PFSK-1 (cell line): Measurements from ENCODE around the gene KRT8.

Source experiments
- POLR2AphosphoS5 ChIP-seq: IDR thresholded peaks from 2 replicates; pipeline ENCODE4 v1.6.1; 2012; ENCODE audit warnings: low read depth, mild to moderate bottlenecking, control low read depth, low read length, moderate library complexity
- SIN3A ChIP-seq: IDR thresholded peaks from 2 replicates; pipeline ENCODE4 v1.6.1; 2012; ENCODE audit warnings: mild to moderate bottlenecking, low read length, moderate library complexity, borderline replicate concordance; ENCODE audit not compliant: insufficient read depth
- TAF1 ChIP-seq: IDR thresholded peaks from 2 replicates; pipeline ENCODE4 v1.6.1; 2012; ENCODE audit warnings: low read length, control low read depth, borderline replicate concordance; ENCODE audit not compliant: insufficient read depth
- TF ChIP-seq, protein P1 (sequence below), 2 experiments: IDR thresholded peaks; 2 replicates each; pipeline versions ENCODE4 v1.6.1 to v1.8.0; 2011 to 2012; ENCODE audit warnings: low read depth in 2 of 2, low read length in 2 of 2, control low read depth in 1 of 2, inconsistent platforms in 1 of 2, mild to moderate bottlenecking in 1 of 2, moderate library complexity in 1 of 2; ENCODE audit not compliant: insufficient read depth in 1 of 2

DNA sequence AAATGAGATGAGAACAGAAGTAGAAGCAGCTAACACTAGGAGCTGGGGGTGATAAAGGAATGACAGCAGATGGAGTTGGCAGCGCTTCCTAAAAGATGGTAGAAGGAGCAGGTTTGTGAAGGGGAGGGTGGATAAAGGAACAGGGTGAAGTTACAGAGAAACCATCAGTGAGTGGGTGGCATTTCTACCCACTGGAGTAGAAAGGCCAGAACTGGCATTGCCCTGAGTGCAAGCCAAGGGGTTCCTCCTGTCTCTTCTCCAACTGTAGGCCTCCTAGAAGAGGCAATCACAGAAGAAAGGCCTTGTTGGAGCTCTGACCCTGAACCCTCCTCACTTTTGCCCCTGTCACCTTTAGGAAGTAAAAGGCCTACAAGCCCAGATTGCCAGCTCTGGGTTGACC lies 46.2 kb upstream of the KRT8 start:
- TF ChIP-seq, protein P1, sequence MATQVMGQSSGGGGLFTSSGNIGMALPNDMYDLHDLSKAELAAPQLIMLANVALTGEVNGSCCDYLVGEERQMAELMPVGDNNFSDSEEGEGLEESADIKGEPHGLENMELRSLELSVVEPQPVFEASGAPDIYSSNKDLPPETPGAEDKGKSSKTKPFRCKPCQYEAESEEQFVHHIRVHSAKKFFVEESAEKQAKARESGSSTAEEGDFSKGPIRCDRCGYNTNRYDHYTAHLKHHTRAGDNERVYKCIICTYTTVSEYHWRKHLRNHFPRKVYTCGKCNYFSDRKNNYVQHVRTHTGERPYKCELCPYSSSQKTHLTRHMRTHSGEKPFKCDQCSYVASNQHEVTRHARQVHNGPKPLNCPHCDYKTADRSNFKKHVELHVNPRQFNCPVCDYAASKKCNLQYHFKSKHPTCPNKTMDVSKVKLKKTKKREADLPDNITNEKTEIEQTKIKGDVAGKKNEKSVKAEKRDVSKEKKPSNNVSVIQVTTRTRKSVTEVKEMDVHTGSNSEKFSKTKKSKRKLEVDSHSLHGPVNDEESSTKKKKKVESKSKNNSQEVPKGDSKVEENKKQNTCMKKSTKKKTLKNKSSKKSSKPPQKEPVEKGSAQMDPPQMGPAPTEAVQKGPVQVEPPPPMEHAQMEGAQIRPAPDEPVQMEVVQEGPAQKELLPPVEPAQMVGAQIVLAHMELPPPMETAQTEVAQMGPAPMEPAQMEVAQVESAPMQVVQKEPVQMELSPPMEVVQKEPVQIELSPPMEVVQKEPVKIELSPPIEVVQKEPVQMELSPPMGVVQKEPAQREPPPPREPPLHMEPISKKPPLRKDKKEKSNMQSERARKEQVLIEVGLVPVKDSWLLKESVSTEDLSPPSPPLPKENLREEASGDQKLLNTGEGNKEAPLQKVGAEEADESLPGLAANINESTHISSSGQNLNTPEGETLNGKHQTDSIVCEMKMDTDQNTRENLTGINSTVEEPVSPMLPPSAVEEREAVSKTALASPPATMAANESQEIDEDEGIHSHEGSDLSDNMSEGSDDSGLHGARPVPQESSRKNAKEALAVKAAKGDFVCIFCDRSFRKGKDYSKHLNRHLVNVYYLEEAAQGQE (IDR thresholded peaks at IDR 0.05; ENCODE audit: insufficient read depth in 1 of 2, low read depth in 2 of 2, low read length in 2 of 2) = no peak
- no peak for TF ChIP-seq POLR2AphosphoS5
- no peak for TF ChIP-seq TAF1
- no peak for TF ChIP-seq SIN3A
